WTC11 (cell line): ENCODE measurements around the gene CLIC2. TPM values are rescaled to one million over a fixed set of nuclear protein-coding genes. Genes with fewer than 3 reads are reported as not detected.
"Not testable (repeated sequence)": the region's sequence is repeated elsewhere in the genome, so short reads cannot be mapped to it uniquely, and the experiment has no call there.

ENCODE experiments used
- ATAC-seq: fragments of 200-7000 bp; cut with Tn5 transposase; 2 replicates; pipeline ENCODE4 v1.10.0; 2021; ENCODE audit warnings: mild to moderate bottlenecking, moderate library complexity
- CTCF ChIA-PET: fragments of 300-600 bp; sonication (Branson Sonifier 250); formaldehyde crosslinking; loops from one replicate; lab custom pipeline; 2021; ENCODE audit warnings: antibody characterized with exemption; lab: Charles Lee
- POLR2A ChIA-PET: fragments of 350-600 bp; sonication (Branson Sonifier 250); formaldehyde crosslinking; loops from one replicate; lab custom pipeline; 2021; ENCODE audit warnings: antibody characterized with exemption; lab: Charles Lee
- DNase-seq: peaks from one replicate; pipeline ENCODE4 v3.0.0; 2021; ENCODE audit warnings: low spot score
- H3K27ac Mint-ChIP-seq: 2 replicates; pipeline ENCODE4 v1.8.0; 2021; ENCODE audit warnings: mixed read lengths
- H3K27me3 Mint-ChIP-seq: 2 replicates; pipeline ENCODE4 v1.8.0; 2021; ENCODE audit warnings: low read depth, mild to moderate bottlenecking, moderate library complexity, mixed read lengths
- H3K36me3 Mint-ChIP-seq: 2 replicates; pipeline ENCODE4 v1.8.0; 2021; ENCODE audit warnings: mixed read lengths
- H3K4me1 Mint-ChIP-seq: 2 replicates; pipeline ENCODE4 v1.8.0; 2022; ENCODE audit warnings: mixed read lengths
- H3K4me3 Mint-ChIP-seq: 2 replicates; pipeline ENCODE4 v1.8.0; 2021; ENCODE audit warnings: mild to moderate bottlenecking, moderate library complexity, mixed read lengths
- H3K9me3 Mint-ChIP-seq: 2 replicates; pipeline ENCODE4 v1.8.0; 2021; ENCODE audit warnings: mixed read lengths
- E2F1 ChIP-seq: sonication (generic); formaldehyde crosslinking; IDR thresholded peaks from 2 replicates; pipeline ENCODE4 v1.8.0; 2022; ENCODE audit warnings: mild to moderate bottlenecking, missing genetic modification reagents
- ELF4 ChIP-seq: sonication (generic); formaldehyde crosslinking; IDR thresholded peaks from 2 replicates; pipeline ENCODE4 v1.8.1; 2022; ENCODE audit warnings: low read depth, mild to moderate bottlenecking, moderate library complexity, missing genetic modification reagents
- ESRRA ChIP-seq: sonication (generic); formaldehyde crosslinking; IDR thresholded peaks from 2 replicates; pipeline ENCODE4 v1.8.1; 2022; ENCODE audit warnings: mild to moderate bottlenecking, missing genetic modification reagents, borderline replicate concordance
- GABPB1 ChIP-seq: sonication (generic); formaldehyde crosslinking; IDR thresholded peaks from 2 replicates; pipeline ENCODE4 v1.8.1; 2023; ENCODE audit warnings: mild to moderate bottlenecking, missing genetic modification reagents
- HMGA2 ChIP-seq: fragments of 250-450 bp; sonication (Bioruptor Pico); IDR thresholded peaks from 2 replicates; pipeline ENCODE4 v1.4.0; 2021; ENCODE audit warnings: mild to moderate bottlenecking, moderate library complexity
- MXD4 ChIP-seq: fragments of 250-450 bp; sonication (Bioruptor Pico); IDR thresholded peaks from 2 replicates; pipeline ENCODE4 v1.8.0; 2021; ENCODE audit warnings: mild to moderate bottlenecking, moderate library complexity, borderline replicate concordance
- OVOL2 ChIP-seq: fragments of 250-450 bp; sonication (Bioruptor Pico); IDR thresholded peaks from 2 replicates; pipeline ENCODE4 v1.9.0; 2021; ENCODE audit warnings: mild to moderate bottlenecking, borderline replicate concordance
- SP1 ChIP-seq: sonication (generic); formaldehyde crosslinking; conservative IDR thresholded peaks from 2 replicates; pipeline ENCODE4 v1.8.1; 2022; ENCODE audit warnings: missing genetic modification reagents
- TEAD1 ChIP-seq: sonication (generic); formaldehyde crosslinking; IDR thresholded peaks from 2 replicates; pipeline ENCODE4 v1.8.0; 2022; ENCODE audit warnings: mild to moderate bottlenecking, missing genetic modification reagents
- USF2 ChIP-seq: sonication (generic); formaldehyde crosslinking; IDR thresholded peaks from 2 replicates; pipeline ENCODE4 v1.8.1; 2023; ENCODE audit warnings: mild to moderate bottlenecking, missing genetic modification reagents, moderate library complexity
- ZMAT4 ChIP-seq: fragments of 250-450 bp; sonication (Bioruptor Pico); IDR thresholded peaks from 2 replicates; pipeline ENCODE4 v1.9.0; 2021; ENCODE audit warnings: mild to moderate bottlenecking
- ZNF219 ChIP-seq: sonication (generic); formaldehyde crosslinking; IDR thresholded peaks from 2 replicates; pipeline ENCODE4 v1.8.0; 2023; ENCODE audit warnings: missing genetic modification reagents, mild to moderate bottlenecking, borderline replicate concordance
- ZNF425 ChIP-seq: fragments of 250-450 bp; sonication (Bioruptor Pico); conservative IDR thresholded peaks from 2 replicates; pipeline ENCODE4 v1.9.0; 2021; ENCODE audit warnings: mild to moderate bottlenecking
- ZNF532 ChIP-seq: fragments of 250-450 bp; sonication (Bioruptor Pico); IDR thresholded peaks from 2 replicates; pipeline ENCODE4 v1.9.0; 2021; ENCODE audit warnings: mild to moderate bottlenecking, borderline replicate concordance
- total RNA-seq: library from RNA; stranded (reverse); gene quantifications from 3 replicates; pipeline ENCODE4 v1.2.3, GENCODE V29; 2021

The CLIC2 gene
- total RNA-seq, 1 experiment from 2014 or later, result 0.66 TPM

GRCh38 chrX:155363712-155364111 lies 29.3 kb upstream of the CLIC2 start:
- H3K36me3 Mint-ChIP-seq, H3K27me3 Mint-ChIP-seq, CTCF ChIA-PET, H3K9me3 Mint-ChIP-seq, H3K27ac Mint-ChIP-seq, DNase-seq, H3K4me3 Mint-ChIP-seq, ATAC-seq, H3K4me1 Mint-ChIP-seq, POLR2A ChIA-PET: not testable (repeated sequence)

- H3K27me3 Mint-ChIP-seq, H3K9me3 Mint-ChIP-seq, H3K27ac Mint-ChIP-seq, ATAC-seq, H3K4me1 Mint-ChIP-seq, H3K4me3 Mint-ChIP-seq, H3K36me3 Mint-ChIP-seq, POLR2A ChIA-PET, DNase-seq, CTCF ChIA-PET: not testable (repeated sequence)
Measured at GRCh38 chrX:155349448-155349847, 15.0 kb upstream of the CLIC2 start.

- CTCF ChIA-PET, H3K27me3 Mint-ChIP-seq, H3K9me3 Mint-ChIP-seq, ATAC-seq, DNase-seq, H3K36me3 Mint-ChIP-seq, H3K4me3 Mint-ChIP-seq, H3K27ac Mint-ChIP-seq, H3K4me1 Mint-ChIP-seq, POLR2A ChIA-PET: not testable (repeated sequence)
Measured at GRCh38 chrX:155345689-155346088, 11.3 kb upstream of the CLIC2 start.

- POLR2A ChIA-PET, ATAC-seq, H3K4me1 Mint-ChIP-seq, H3K27ac Mint-ChIP-seq, CTCF ChIA-PET, DNase-seq, H3K9me3 Mint-ChIP-seq, H3K4me3 Mint-ChIP-seq, H3K36me3 Mint-ChIP-seq, H3K27me3 Mint-ChIP-seq: not testable (repeated sequence)
Measured at GRCh38 chrX:155335337-155335712, 911 bp upstream of the CLIC2 start.

GRCh38 chrX:155333544-155334100 lies 792 bp downstream of the CLIC2 start:
- Mint-ChIP-seq H3K4me1 (no peaks in the 10 kb centered on the region), H3K27me3 (peaks cover 3% of the 10 kb centered on the region), H3K9me3 (0 out of 2 replicates have a peak, but pooled peaks cover 3% of the 10 kb centered on the region), H3K4me3 (no peak overlapping the region), H3K36me3 (no peaks in the 10 kb centered on the region), H3K27ac (no peak overlapping the region)
- ATAC-seq, result no peak
- CTCF ChIA-PET, result interaction anchor here (0.6 kb wide), 1 partner anchor 118 kb away, joined by 4 read pairs; no protein-coding TSS in a partner anchor
- DNase-seq, result no peak
- POLR2A ChIA-PET, result no interaction called here
- no peak for TF ChIP-seq TEAD1 (CRISPR knock-in tag)
- TF ChIP-seq HMGA2 (CRISPR knock-in tag), result no peak
- TF ChIP-seq SP1 (CRISPR knock-in tag), result no peak

GRCh38 chrX:155330992-155331391 lies 3.4 kb downstream of the CLIC2 start:
- ATAC-seq, result no peak
- DNase-seq, result no peak
- ChIA-PET POLR2A (no interaction called here), CTCF (no interaction called here)
- no peaks in the 10 kb centered on the region for H3K36me3 Mint-ChIP-seq
- peaks cover 3% of the 10 kb centered on the region for H3K27me3 Mint-ChIP-seq
- H3K27ac Mint-ChIP-seq, result no peak overlapping the region
- no peaks in the 10 kb centered on the region for H3K4me1 Mint-ChIP-seq
- no peak overlapping the region for H3K4me3 Mint-ChIP-seq
- H3K9me3 Mint-ChIP-seq, result 0 out of 2 replicates have a peak, but pooled peaks cover 9% of the 10 kb centered on the region
- TF ChIP-seq ZNF425 (CRISPR knock-in tag) (no peak), ELF4 (no peak), OVOL2 (CRISPR knock-in tag) (no peak), ZNF219 (CRISPR knock-in tag) (no peak), E2F1 (no peak), MXD4 (CRISPR knock-in tag) (no peak), ZNF532 (no peak), ZMAT4 (CRISPR knock-in tag) (no peak), GABPB1 (CRISPR knock-in tag) (no peak), USF2 (CRISPR knock-in tag) (no peak), ESRRA (no peak)
